Inferior parietal cortex (tissue), 1 donor: Measurements from ENCODE around the gene ZNF598.

ENCODE experiments used
- DNase-seq: peaks from one replicate; pipeline ENCODE4 v3.0.0-alpha.2; 2016; ENCODE audit errors: extremely low spot score

Gene ZNF598

GRCh38 chr16:2006317-2006716 is 3.3 kb downstream of the ZNF598 start:
- no peak for DNase-seq

GRCh38 chr16:2005646-2006045 is 4.0 kb downstream of the ZNF598 start:
- DNase-seq, result no peak

- DNase-seq, result no peak
These were observed 4.7 kb downstream of the ZNF598 start for GRCh38 chr16:2004795-2005517.

- peak; percentile 76 for DNase-seq
These were observed 5.6 kb downstream of the ZNF598 start for GRCh38 chr16:2003827-2004641.

- DNase-seq, result no peak
These were observed 6.3 kb downstream of the ZNF598 start for GRCh38 chr16:2003231-2003826.

- no peak for DNase-seq
These were observed 7.0 kb downstream of the ZNF598 start for GRCh38 chr16:2002406-2003230.

GRCh38 chr16:2001456-2002355 is 7.9 kb downstream of the ZNF598 start:
- DNase-seq, result no peak

- DNase-seq, result no peak
These were observed 8.6 kb downstream of the ZNF598 start for GRCh38 chr16:2001035-2001434.

- no peak for DNase-seq
These were observed 9.6 kb downstream of the ZNF598 start for GRCh38 chr16:1999866-2000514.

- no peak for DNase-seq
These were observed 10.5 kb downstream of the ZNF598 start for GRCh38 chr16:1998852-1999801.

- no peak for DNase-seq
These were observed 11.2 kb downstream of the ZNF598 start for GRCh38 chr16:1998360-1998835.

GRCh38 chr16:1997494-1998359 is 11.9 kb downstream of the ZNF598 start:
- DNase-seq, result no peak

GRCh38 chr16:1993731-1994131 is 15.9 kb downstream of the ZNF598 start:
- DNase-seq, result no peak

- no peak for DNase-seq
These were observed 16.8 kb downstream of the ZNF598 start for GRCh38 chr16:1992704-1993317.

- DNase-seq, result peak; percentile 69
These were observed 17.5 kb downstream of the ZNF598 start for GRCh38 chr16:1991948-1992703.

GRCh38 chr16:1991588-1991947 is 18.1 kb downstream of the ZNF598 start:
- no peak for DNase-seq

GRCh38 chr16:1991135-1991551 is 18.5 kb downstream of the ZNF598 start:
- DNase-seq, result no peak
